GM12875 (cell line): Measurements from ENCODE around the gene ZNF304.

Source experiments
- H3K4me3 ChIP-seq: one replicate; pipeline ENCODE4 v1.5.1; 2011; ENCODE audit warnings: low read depth, low read length, control low read depth
- CTCF ChIP-seq: IDR thresholded peaks from 2 replicates; pipeline ENCODE4 v1.5.1; 2011; ENCODE audit warnings: low read depth, mild to moderate bottlenecking, control low read depth, inconsistent platforms, low read length, moderate library complexity, borderline replicate concordance; ENCODE audit not compliant: insufficient read depth

Gene ZNF304

GRCh38 chr19:57327993-57328392, 23.1 kb upstream of the ZNF304 start:
- TF ChIP-seq CTCF: no peak
- no peak overlapping the region for H3K4me3 ChIP-seq

GRCh38 chr19:57334191-57334590, 16.9 kb upstream of the ZNF304 start:
- H3K4me3 ChIP-seq: no peak overlapping the region
- TF ChIP-seq CTCF: no peak

- H3K4me3 ChIP-seq: no peak overlapping the region
- TF ChIP-seq CTCF: no peak
Measured at GRCh38 chr19:57338877-57339276, 12.2 kb upstream of the ZNF304 start.

- no peak for TF ChIP-seq CTCF
- no peak overlapping the region for H3K4me3 ChIP-seq
Measured at GRCh38 chr19:57342582-57342981, 8.5 kb upstream of the ZNF304 start.

GRCh38 chr19:57348136-57348535, 2.9 kb upstream of the ZNF304 start:
- no peak overlapping the region for H3K4me3 ChIP-seq
- TF ChIP-seq CTCF: no peak

GRCh38 chr19:57351867-57352266, 796 bp downstream of the ZNF304 start:
- TF ChIP-seq CTCF: no peak
- peak overlapping the region; percentile 80 for H3K4me3 ChIP-seq

GRCh38 chr19:57355916-57356315, 4.8 kb downstream of the ZNF304 start:
- TF ChIP-seq CTCF: no peak
- no peak overlapping the region for H3K4me3 ChIP-seq
